ENCODE results near the gene TUBGCP4. TPM values are rescaled to one million over a fixed set of nuclear protein-coding genes. Genes with fewer than 3 reads are reported as not detected.
"Not testable (repeated sequence)": the region's sequence is repeated elsewhere in the genome, so short reads cannot be mapped to it uniquely, and the experiment has no call there.

TUBGCP4 gene
- total RNA-seq, 1 donor from 2014 or later: 17.4 TPM

- no peak for TF ChIP-seq CTCF (IDR thresholded peaks at IDR 0.05; ENCODE audit: insufficient read depth, low read length, severe bottlenecking)
- Histone ChIP-seq H3K36me3 (ENCODE audit: control insufficient read depth, insufficient read depth, low read length) (peaks cover 7% of the 10 kb centered on the region), H3K27me3 (ENCODE audit: control insufficient read depth, insufficient read depth, low read length) (no peaks in the 10 kb centered on the region), H3K4me3 (ENCODE audit: low read depth, low read length) (no peak overlapping the region)
- DNase-seq (ENCODE audit: low read depth): peak; percentile 15
- no peak for FAIRE-seq
Observed at GRCh38 chr15:43390723-43391122, 19.8 kb downstream of the TUBGCP4 start.

- H3K4me3 ChIP-seq (ENCODE audit: low read depth, low read length); H3K36me3 ChIP-seq (ENCODE audit: control insufficient read depth, insufficient read depth, low read length); H3K27me3 ChIP-seq (ENCODE audit: control insufficient read depth, insufficient read depth, low read length); FAIRE-seq; DNase-seq (ENCODE audit: low read depth): not testable (repeated sequence)
Observed at GRCh38 chr15:43393592-43393991, 22.7 kb downstream of the TUBGCP4 start.

- Histone ChIP-seq H3K36me3 (ENCODE audit: control insufficient read depth, insufficient read depth, low read length) (peaks cover 18% of the 10 kb centered on the region), H3K4me3 (ENCODE audit: low read depth, low read length) (no peak overlapping the region), H3K27me3 (ENCODE audit: control insufficient read depth, insufficient read depth, low read length) (no peaks in the 10 kb centered on the region)
- DNase-seq (ENCODE audit: low read depth): no peak
- FAIRE-seq: no peak
- no peak for TF ChIP-seq CTCF (IDR thresholded peaks at IDR 0.05; ENCODE audit: insufficient read depth, low read length, severe bottlenecking)
Observed at GRCh38 chr15:43402255-43402654, 31.4 kb downstream of the TUBGCP4 start.

GRCh38 chr15:43403616-43404015, 32.7 kb downstream of the TUBGCP4 start:
- Histone ChIP-seq H3K36me3 (ENCODE audit: control insufficient read depth, insufficient read depth, low read length) (peaks cover 20% of the 10 kb centered on the region), H3K4me3 (ENCODE audit: low read depth, low read length) (no peak overlapping the region), H3K27me3 (ENCODE audit: control insufficient read depth, insufficient read depth, low read length) (no peaks in the 10 kb centered on the region)
- no peak for FAIRE-seq
- no peak for TF ChIP-seq CTCF (IDR thresholded peaks at IDR 0.05; ENCODE audit: insufficient read depth, low read length, severe bottlenecking)
- DNase-seq (ENCODE audit: low read depth): no peak

- no peaks in the 10 kb centered on the region for H3K27me3 ChIP-seq (ENCODE audit: control insufficient read depth, insufficient read depth, low read length)
- peaks cover 20% of the 10 kb centered on the region for H3K36me3 ChIP-seq (ENCODE audit: control insufficient read depth, insufficient read depth, low read length)
- FAIRE-seq (no peak), DNase-seq (ENCODE audit: low read depth) (no peak)
- no peak overlapping the region for H3K4me3 ChIP-seq (ENCODE audit: low read depth, low read length)
- TF ChIP-seq CTCF (IDR thresholded peaks at IDR 0.05; ENCODE audit: insufficient read depth, low read length, severe bottlenecking): no peak
Observed at GRCh38 chr15:43404130-43404529, 33.2 kb downstream of the TUBGCP4 start.

GRCh38 chr15:43406189-43406588, 35.3 kb downstream of the TUBGCP4 start:
- H3K4me3 ChIP-seq (ENCODE audit: low read depth, low read length): no peak overlapping the region
- FAIRE-seq (no peak), DNase-seq (ENCODE audit: low read depth) (no peak)
- H3K36me3 ChIP-seq (ENCODE audit: control insufficient read depth, insufficient read depth, low read length): peaks cover 17% of the 10 kb centered on the region
- no peaks in the 10 kb centered on the region for H3K27me3 ChIP-seq (ENCODE audit: control insufficient read depth, insufficient read depth, low read length)
- no peak for TF ChIP-seq CTCF (IDR thresholded peaks at IDR 0.05; ENCODE audit: insufficient read depth, low read length, severe bottlenecking)
